Hypothalamus (tissue), 51 donors: ENCODE measurements around the gene ANKRD30A.
"Not testable (repeated sequence)": the region's sequence is repeated elsewhere in the genome, so short reads cannot be mapped to it uniquely, and the experiment has no call there.

Experiments
- DNase-seq, 51 donors: peaks; one replicate each; lab custom pipeline; 2025; lab: John Stamatoyannopoulos, UW

Gene ANKRD30A

DNA sequence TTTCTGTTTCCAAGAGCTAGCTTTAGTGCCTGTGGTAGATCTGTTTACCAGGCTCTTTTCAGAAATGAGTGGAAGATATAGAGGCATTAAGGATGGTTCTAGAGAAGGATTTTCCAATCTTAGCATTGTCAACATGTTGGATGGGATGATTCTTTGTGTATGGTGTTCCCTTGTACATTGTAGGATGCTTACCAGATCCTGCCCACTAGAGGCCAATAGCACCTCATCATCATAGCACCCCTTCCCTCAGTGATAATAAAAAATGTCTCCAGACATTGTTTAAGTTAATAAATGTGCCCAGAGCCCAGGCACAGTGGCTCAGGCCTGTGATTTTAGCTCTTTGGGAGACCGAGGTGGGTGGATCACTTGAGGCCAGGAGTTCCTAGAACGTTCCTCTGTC, 121.2 kb downstream of the ANKRD30A start:
- no peak for DNase-seq

DNA sequence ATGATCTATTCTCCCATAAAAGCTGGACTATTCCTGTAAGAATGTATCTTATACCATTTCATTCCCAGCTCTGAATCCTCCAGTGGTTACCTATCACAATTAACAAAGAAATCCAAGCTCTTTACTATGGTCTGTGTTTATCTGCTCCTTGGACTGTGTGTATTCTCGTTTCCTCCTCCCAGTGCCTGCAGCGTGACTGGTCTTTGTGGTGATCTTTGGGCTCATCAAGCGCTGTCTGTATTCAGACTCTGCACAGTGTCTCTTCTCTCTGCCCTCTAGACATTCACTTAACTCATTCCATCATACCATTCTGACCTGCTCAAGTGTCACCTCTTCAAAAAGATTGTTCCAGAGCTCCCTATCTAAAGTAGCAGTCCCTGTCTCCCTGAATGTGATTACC, 130.4 kb downstream of the ANKRD30A start:
- not testable (repeated sequence) for DNase-seq

DNA sequence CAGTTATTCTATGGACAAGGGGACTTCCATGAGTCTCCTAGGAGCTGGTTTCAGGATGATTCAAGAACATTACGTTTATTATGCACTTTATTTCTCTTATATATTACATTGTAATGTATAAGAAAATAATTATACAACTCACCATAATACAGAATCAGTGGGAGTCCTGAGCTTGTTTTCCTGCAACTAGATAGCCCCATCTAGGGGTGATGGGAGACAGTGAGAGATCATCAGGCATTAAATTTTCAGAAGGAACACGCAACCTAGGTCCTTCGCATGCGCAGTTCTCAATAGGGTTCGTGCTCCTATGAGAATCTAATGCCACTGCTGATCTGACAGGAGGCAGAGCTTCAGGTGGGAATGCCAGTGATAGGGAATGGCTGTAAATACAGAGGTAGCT, 137.9 kb downstream of the ANKRD30A start:
- no peak for DNase-seq

DNA sequence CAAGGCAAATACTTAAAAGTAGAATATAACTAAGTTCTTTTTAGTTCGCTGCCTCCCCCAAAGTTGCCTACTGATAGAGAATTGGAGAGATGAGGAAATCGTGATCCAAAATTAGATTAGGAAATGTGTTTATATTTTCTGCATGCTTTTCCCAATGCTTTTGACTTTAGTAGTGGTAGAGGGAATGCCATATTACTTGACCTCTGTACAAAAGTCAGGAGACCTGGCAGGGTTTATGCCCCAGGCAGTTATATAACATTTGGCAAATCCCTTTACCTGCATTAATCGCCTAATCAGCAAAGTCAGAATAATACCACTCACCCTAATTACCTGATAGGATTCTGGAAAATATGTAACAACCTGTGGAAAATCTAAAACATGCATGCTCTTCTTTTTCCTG, 142.9 kb downstream of the ANKRD30A start:
- no peak for DNase-seq

DNA sequence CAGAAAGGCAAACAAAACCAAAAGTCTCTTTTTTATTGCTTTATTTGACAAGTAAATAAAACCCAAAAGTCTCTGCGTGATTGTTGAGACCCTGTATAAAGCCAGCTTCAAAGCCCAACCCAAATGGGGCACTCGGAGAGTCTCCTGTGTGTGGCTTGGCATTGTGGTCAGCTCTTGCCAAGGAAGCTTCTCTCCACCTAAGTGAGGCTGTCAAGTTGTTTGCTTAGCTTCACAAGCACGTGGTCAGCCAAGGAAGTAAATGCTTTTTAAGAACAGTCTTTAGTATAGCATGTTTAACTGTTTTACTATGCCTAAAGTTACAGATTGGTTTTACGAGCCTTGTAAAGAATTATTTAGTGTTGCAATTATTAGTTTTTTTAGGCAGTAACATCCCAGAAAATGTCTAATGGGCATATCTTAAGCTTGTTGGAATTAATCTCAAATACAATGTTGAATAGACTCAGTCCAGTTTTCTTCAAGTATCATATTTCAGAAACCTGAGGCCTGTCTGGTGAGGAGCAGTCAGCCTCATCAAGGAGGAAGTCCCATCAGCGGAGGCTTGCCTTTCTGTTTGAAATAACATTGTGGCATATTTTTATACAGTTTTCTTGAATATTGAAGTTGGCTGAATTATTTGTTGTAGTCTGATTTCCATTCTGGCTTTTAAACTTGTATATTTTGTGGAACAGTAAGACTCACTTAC, 144.3 kb downstream of the ANKRD30A start:
- no peak for DNase-seq

DNA sequence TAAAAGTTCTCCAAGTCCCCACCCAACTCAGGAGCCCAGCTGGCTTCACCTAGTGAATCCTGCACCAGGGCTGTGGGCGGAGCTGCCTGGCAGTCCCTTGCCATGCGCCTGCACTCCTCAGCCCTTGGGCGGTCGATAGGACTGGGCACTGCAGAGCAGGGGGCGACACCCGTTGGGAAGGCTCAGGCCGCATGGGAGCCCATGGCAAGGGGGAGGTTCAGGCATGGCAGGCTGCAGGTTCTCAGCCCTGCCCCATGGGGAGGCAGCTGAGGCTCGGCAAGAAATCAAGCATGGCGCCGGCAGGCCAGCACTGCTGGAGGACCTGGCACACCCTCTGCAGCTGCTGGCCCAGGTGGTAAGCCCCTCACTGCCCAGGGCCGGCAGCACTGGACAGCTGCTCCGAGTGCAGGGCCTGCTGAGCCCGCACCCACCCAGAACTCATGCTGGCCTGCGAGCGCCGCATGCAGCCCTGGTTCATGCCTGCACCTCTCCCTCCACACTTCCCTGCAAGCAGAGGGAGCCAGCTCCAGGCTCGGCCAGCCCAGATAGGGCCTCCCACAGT, 149.9 kb downstream of the ANKRD30A start:
- DNase-seq = no peak

DNA sequence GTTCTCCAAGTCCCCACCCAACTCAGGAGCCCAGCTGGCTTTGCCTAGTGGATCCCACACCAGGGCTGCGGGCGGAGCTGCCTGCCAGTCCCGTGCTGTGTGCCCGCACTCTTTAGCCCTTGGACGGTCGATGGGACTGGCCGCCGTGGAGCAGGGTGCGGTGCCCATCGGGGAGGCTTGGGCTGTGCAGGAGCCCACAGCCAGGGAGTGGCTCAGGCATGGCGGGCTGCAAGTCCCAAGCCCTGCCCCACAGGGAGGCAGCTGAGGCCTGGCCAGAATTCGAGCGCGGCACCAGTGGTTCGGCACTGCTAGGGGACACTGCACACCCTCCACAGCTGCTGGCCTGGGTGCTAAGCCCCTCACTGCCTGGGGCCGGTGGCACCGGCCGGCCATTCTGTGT, 159.7 kb downstream of the ANKRD30A start:
- no peak for DNase-seq

DNA sequence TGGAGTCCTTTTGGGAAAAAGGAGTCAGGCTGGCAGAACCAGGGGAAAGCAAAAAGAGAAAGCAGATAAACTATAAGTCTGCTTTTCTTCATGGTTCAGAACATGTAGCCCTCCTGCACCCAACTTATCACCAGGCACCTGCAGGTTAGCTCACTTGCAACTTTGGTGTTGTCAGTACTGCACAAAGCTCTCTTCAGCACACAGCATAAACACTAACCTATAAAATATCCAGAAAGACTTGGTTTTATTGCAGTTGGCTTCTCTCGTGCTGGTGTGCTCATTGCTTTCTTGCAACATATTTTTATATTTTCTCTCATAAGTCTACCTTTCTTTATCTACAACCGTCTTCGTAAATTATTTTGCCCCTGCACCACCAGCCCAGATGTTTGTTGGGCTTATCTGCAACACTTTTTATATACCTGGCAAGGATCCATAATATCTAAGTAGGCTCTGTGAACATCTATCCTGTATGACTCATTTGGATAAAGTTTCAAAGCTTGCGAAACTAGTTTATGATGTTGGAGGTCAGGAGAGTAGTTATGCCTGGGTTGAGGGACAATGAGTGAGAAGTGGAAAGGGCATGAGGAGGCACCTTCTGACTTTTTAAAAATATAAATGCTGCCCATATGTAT, 164.6 kb downstream of the ANKRD30A start:
- no peak for DNase-seq

DNA sequence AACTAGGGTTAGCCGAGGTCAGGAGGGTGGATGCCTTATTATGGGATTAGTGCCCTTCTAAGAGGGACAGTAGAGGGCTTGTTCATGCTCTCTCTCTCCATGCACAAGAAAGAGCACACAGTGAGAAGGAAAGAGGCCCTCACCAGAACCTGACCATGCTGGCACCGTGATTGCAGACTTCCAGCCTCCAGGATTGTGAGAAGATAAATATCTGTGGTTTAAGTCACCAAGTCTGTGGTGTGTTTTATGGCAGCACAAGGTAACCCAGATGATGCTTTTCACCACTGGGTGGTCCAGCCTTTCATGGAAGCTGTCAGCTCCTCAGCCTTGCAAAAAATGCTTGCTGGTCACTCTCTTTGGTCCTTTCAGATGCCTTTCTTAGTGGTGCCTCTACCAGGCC, 175.9 kb downstream of the ANKRD30A start:
- no peak for DNase-seq

DNA sequence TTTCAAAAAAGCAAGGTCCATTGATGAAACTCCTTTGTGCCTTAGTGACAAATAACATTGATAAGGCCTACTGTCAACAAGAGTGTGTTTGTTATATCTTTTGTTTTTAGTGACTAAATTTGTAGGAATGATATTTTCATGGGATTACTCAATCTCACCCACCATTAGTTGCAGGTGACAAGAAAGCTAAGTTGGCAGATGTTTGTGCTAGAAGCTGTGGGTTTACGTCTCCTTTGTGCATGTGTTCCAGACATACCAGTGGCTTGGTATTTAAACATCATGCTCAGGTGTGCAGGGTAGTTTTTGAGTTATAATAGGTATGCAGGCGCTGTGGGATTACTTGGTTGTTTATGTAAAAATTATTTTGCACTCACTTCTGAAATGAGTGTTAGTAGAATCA, 178.6 kb downstream of the ANKRD30A start:
- no peak for DNase-seq

DNA sequence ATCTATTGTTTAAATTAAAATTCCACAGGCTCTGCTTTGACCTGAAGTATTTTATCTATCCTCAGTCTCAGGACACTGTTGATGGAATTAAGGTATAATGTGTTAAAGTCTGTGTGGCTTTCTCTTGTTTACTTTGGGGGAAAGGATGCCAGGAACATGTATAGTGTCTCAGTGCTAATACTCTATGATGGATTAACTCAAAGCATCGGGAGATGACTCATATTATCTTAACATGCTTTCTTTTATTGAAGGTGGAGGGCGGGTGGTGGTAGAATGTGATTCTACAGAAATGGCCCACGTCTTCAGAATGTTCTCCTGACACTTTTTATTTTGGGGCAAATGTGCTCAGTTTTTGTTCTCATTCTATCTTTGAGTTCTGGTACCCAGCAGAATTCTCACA, 189.0 kb downstream of the ANKRD30A start:
- no peak for DNase-seq

DNA sequence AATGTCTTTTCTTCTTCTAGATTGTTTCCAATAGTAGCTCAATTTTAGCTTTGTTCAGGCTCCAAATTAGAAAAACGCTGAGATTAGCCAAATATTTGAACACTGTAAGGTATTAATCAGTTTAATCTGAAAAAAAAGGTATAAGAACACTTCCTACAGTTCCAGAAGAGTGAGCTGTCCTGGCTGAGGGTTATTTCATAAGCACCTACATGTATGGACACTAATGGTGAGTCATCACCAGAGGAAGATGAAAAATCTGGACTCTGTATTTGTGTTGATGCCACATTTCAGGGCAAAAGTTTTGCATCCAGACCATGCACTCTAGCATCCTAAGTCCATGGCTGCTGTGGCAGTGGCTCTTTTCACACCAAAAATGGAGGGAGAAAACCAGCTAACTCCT, 189.5 kb downstream of the ANKRD30A start:
- DNase-seq = no peak

DNA sequence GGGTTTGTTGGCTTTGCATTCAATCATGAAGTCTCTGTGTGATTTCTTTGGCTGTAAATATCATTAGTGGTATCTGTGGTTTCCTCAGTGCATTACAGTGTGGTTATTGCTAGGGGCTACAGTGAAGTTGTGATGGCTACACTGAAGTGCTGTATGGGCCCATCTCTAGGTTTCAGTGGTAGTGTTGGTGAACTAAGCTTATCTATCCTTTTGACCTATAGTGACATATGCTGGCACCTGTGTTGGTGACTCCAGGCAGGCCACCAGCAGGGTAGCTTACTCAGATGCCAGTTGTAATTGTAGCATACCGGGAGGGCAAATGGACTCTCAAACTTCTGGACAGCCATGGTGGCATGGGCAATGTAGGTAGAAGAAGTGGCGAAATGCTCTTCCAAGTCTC, 219.0 kb downstream of the ANKRD30A start:
- no peak for DNase-seq

DNA sequence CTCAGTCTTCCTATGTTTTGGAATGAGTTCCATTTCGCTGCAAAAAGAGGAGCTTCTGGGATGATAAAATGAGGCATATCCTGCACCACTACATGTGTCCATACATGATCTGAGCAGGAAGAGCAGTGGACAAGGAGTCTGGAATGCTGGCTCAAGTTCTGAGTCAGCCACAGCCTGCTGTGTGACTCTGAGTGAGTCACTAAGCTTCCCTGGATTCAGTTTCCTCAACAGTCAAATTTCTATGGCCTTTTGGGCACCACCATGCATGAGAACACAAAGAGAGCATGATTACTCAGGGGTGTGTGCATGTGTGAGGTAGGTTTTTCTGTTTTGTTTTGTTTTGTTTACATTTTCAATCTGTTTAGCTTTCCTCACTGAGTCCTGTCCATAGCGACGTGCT, 254.6 kb downstream of the ANKRD30A start:
- no peak for DNase-seq

DNA sequence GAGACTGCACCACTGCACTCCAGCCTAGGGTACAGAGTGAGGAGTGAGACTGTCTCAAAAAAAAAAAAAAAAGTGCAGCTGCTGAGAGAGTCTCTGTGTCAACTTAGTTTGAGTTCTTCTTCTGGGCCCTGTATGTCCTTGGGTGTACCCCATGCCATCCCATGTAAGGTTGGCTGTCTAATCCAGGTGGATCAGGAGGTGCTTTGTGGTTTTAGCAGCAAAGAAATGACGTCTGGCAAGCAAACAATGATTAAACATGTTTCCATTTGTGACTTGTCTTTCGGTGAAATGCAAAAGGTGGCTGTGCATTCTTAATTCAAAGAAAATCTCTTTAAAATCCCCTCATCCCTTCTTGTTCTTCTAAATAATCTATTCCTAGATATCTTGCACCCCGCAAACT, 255.9 kb downstream of the ANKRD30A start:
- DNase-seq = no peak

DNA sequence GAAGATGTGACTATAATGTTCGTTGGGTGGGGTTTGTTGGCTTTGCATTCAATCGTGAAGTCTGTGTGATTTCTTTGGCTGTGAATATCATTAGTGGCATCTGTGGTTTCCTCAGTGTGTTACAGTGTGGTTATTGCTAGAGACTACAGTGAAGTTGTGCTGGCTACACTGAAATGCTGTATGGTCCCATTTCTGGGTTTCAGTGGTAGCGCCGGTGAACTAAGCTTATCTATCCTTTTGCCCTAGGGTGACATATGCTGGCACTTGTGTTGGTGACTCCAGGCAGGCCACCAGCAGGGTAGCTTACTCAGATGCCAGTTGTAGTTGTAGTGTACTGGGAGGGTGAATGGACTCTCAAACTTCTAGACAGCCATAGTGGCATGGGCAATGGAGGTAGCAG, 259.5 kb downstream of the ANKRD30A start:
- DNase-seq = no peak

DNA sequence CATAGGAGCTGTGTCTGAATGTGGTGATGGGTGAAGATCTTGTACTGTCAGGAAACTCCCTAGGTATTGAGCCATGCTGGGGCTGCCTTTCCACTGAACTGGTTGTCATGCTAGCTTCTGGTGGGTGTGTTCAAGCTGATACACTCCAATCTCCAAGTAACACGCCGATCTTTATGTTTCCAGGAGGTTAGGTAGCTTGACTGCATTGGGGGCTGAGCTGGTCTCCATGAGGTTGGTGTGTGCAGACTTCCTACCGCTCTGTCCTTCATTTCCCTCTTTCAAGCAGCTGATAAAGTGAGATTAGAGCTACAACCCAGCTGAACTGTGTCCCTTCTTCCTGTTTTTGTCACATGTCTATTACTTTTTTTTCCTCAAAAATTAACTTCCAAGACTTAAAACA, 265.5 kb downstream of the ANKRD30A start:
- DNase-seq = no peak

DNA sequence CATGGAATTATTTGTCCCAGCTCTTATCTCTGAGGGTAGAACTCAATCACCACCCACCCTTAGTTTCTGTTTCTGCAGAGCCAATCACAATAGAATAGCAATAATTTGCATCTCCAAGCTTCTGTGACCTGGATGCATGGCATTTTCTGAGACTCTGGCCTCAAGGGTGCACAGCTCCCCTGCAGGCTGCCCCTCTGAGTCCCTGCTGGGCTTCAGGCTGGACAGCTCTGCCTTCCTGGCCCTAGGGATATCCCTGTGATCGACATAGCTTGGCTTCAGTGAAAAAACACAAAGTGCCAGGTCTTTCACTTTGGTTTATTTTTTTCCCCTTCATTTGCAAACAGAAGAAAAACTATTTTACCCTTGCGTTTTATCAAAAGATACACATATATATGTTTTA, 275.4 kb downstream of the ANKRD30A start:
- DNase-seq = not testable (repeated sequence)

DNA sequence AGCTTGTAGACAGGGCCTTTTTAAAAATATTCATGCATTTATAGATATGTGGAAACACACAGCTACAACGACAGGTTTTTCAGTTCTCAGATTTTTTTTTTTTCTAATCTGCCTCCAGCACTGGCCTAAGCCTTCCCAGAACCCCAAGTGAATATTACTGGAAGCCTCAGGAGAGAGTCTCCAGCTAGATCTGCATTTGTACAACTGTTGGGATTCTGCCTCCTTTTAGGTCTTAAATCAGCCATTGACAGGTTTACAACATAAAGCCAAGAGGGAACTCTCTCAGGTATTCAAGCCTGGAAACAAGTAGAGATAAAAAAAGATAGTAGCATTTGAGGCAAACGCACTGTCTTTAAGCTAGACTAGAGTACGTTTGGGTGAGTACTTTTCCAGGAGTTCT, 275.8 kb downstream of the ANKRD30A start:
- no peak for DNase-seq

DNA sequence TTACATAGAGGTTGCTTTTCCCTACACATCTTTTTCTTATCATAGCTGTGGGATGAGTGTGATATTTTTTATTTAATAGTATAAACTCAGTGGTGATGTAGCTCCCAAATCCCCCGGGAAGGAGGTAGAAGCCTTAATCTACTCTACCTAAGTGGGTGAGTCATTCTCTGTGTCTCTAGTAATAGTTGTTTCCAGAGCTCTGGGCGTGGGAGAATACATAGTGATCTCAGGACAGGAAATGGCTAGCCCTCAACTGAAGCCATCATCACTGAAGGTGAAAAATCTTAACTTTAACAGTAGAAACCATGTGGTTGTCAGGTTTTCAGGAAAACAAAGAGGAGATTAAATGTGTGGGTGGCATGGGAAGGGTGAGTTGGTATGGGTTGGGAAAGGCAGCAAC, 278.4 kb downstream of the ANKRD30A start:
- DNase-seq = no peak
